ENCODE data around the gene RBM3. TPM values are rescaled to one million over a fixed set of nuclear protein-coding genes. Genes with fewer than 3 reads are reported as not detected.

RBM3 gene
- total RNA-seq, 1 donor from 2014 or later, result 261 TPM

GRCh38 chrX:48598614-48599013, 24.3 kb downstream of the RBM3 start:
- Mint-ChIP-seq H3K36me3 (ENCODE audit: low read depth) (no peaks in the 10 kb centered on the region), H3K9me3 (peaks cover 2% of the 10 kb centered on the region), H3K4me1 (peaks cover 11% of the 10 kb centered on the region), H3K4me3 (peak overlapping the region; percentile 96), H3K27me3 (ENCODE audit: low read depth) (no peaks in the 10 kb centered on the region), H3K27ac (ENCODE audit: unreplicated experiment) (peak overlapping the region; percentile 66)
- no peak for TF ChIP-seq CTCF (conservative IDR thresholded peaks at IDR 0.05)
- no peak for DNase-seq (ENCODE audit: low read depth, low spot score)

DNA sequence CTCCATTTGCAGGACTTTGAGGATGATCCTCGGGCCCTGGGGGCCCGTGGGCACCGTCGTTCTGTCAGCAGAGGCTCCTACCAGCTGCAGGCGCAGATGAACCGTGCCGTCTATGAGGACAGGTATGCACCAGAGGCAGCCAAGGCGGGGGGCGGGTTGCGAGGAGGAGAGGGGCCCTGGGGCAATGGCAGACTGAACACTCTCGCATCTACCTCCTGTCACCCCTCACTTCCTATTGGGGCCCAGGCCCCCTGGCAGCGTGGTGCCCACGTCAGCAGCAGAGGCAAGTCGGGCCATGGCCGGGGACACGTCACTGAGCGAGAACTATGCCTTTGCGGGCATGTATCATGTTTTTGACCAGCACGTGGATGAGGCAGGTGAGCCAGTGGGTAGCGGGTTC, 25.1 kb downstream of the RBM3 start:
- no peak for DNase-seq (ENCODE audit: low read depth, low spot score)
- Mint-ChIP-seq H3K4me1 (peaks cover 11% of the 10 kb centered on the region), H3K9me3 (peaks cover 2% of the 10 kb centered on the region), H3K4me3 (no peak overlapping the region), H3K27ac (ENCODE audit: unreplicated experiment) (no peak overlapping the region), H3K27me3 (ENCODE audit: low read depth) (no peaks in the 10 kb centered on the region), H3K36me3 (ENCODE audit: low read depth) (peaks cover under 1% of the 10 kb centered on the region)
- TF ChIP-seq CTCF (conservative IDR thresholded peaks at IDR 0.05), result no peak

- H3K4me1 Mint-ChIP-seq, result peaks cover 11% of the 10 kb centered on the region
- no peak overlapping the region for H3K27ac Mint-ChIP-seq (ENCODE audit: unreplicated experiment)
- peaks cover 2% of the 10 kb centered on the region for H3K36me3 Mint-ChIP-seq (ENCODE audit: low read depth)
- H3K27me3 Mint-ChIP-seq (ENCODE audit: low read depth), result no peaks in the 10 kb centered on the region
- peaks cover 2% of the 10 kb centered on the region for H3K9me3 Mint-ChIP-seq
- TF ChIP-seq CTCF (conservative IDR thresholded peaks at IDR 0.05), result no peak
- no peak for DNase-seq (ENCODE audit: low read depth, low spot score)
- H3K4me3 Mint-ChIP-seq, result no peak overlapping the region
Observed at GRCh38 chrX:48600226-48600625, 25.9 kb downstream of the RBM3 start.

DNA sequence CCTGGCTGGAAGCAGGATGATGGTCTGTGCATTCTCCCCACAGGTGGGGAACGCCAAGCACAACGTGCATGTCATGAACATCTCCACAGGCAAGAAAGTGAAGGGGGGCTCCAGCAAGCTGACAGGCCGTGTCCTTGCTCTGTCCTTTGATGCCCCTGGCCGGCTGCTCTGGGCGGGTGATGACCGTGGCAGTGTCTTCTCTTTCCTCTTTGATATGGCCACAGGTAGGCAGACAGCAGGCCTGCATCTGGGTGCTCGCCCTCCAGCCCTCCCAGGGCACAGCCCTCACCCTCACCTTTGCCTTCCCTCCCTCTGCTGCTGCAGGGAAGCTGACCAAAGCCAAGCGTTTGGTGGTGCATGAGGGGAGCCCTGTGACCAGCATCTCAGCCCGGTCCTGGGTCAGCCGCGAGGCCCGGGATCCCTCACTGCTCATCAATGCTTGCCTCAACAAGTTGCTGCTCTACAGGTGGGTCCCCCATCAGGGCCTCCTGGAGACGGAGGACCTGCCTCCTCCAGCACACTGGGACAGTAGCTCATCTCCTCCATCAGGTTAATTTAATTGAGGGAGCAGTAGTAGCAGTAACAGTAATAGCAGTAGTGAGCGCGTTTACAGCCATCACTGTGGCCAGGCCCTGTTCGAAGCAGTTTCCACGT, 27.6 kb downstream of the RBM3 start:
- H3K27me3 Mint-ChIP-seq (ENCODE audit: low read depth), result no peaks in the 10 kb centered on the region
- no peak overlapping the region for H3K27ac Mint-ChIP-seq (ENCODE audit: unreplicated experiment)
- TF ChIP-seq CTCF (conservative IDR thresholded peaks at IDR 0.05), result no peak
- DNase-seq (ENCODE audit: low read depth, low spot score), result no peak
- H3K36me3 Mint-ChIP-seq (ENCODE audit: low read depth), result peaks cover 3% of the 10 kb centered on the region
- H3K4me3 Mint-ChIP-seq, result no peak overlapping the region
- H3K4me1 Mint-ChIP-seq, result peaks cover 11% of the 10 kb centered on the region
- H3K9me3 Mint-ChIP-seq, result peaks cover 2% of the 10 kb centered on the region

- Mint-ChIP-seq H3K27ac (ENCODE audit: unreplicated experiment) (no peak overlapping the region), H3K4me3 (no peak overlapping the region), H3K9me3 (peaks cover 3% of the 10 kb centered on the region), H3K4me1 (no peaks in the 10 kb centered on the region), H3K36me3 (ENCODE audit: low read depth) (peaks cover 9% of the 10 kb centered on the region), H3K27me3 (ENCODE audit: low read depth) (no peaks in the 10 kb centered on the region)
- no peak for TF ChIP-seq CTCF (conservative IDR thresholded peaks at IDR 0.05)
- DNase-seq (ENCODE audit: low read depth, low spot score), result no peak
Observed at GRCh38 chrX:48604701-48605100, 30.4 kb downstream of the RBM3 start.

Measured in neural crest cell (in vitro differentiated cells).